ENCODE data around the gene ANXA5. TPM values are rescaled to one million over a fixed set of nuclear protein-coding genes. Genes with fewer than 3 reads are reported as not detected.

ANXA5 gene
- total RNA-seq, 2 experiments from 2014 or later, result 28.9 to 40.1 TPM

DNA sequence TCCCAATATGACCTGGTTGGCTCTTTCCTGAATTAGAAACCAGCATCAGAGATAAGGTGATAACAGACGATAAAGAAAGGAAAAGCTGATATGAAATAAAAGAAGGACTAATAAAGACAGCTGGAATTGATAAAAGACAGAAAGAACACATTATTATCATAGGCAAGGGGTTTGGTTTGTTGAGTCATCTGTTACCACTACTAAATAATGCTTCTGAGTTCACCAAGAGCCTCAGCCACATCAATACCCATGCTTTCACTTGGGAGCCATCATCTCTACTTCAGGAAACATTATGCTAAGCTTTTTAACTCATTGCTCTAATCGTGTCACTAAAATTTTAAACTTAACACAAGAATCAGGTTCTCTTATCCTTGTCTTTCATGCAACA, 27.6 kb downstream of the ANXA5 start:
- Histone ChIP-seq H4K20me1 (ENCODE audit: insufficient read depth, low read length) (no peaks in the 10 kb centered on the region), H3K79me2 (ENCODE audit: insufficient read depth, low read depth, low read length) (no peaks in the 10 kb centered on the region), H3K4me3 (ENCODE audit: low read depth, low read length, poor library complexity, severe bottlenecking) (no peak overlapping the region), H3K4me1 (ENCODE audit: insufficient read depth, low read length, poor library complexity, severe bottlenecking) (no peaks in the 10 kb centered on the region), H2AFZ (ENCODE audit: low read length) (no peak overlapping the region), H3K36me3 (ENCODE audit: insufficient read depth, low read length) (peaks cover 5% of the 10 kb centered on the region; the same call in 1 of the 2 replicates), H3K9me3 (ENCODE audit: low read length) (no peaks in the 10 kb centered on the region), H3K9me2 (ENCODE audit: insufficient read depth, low read length) (no peaks in the 10 kb centered on the region), H3K27ac (ENCODE audit: low read depth, low read length, poor library complexity, severe bottlenecking) (no peak overlapping the region), H3K4me2 (ENCODE audit: low read length) (no peak overlapping the region)
- ChIA-PET POLR2A (interaction anchor here (0.7 to 2.6 kb wide), 4 partner anchors 9 to 331 kb away, joined by 3 to 14 read pairs (median 4); no protein-coding TSS in a partner anchor), CTCF (ENCODE audit: unreplicated experiment) (no interaction called here)
- intact Hi-C loops (cut with micrococcal nuclease; ENCODE audit: unreplicated experiment), result no loop called here
- TF ChIP-seq, protein P1, sequence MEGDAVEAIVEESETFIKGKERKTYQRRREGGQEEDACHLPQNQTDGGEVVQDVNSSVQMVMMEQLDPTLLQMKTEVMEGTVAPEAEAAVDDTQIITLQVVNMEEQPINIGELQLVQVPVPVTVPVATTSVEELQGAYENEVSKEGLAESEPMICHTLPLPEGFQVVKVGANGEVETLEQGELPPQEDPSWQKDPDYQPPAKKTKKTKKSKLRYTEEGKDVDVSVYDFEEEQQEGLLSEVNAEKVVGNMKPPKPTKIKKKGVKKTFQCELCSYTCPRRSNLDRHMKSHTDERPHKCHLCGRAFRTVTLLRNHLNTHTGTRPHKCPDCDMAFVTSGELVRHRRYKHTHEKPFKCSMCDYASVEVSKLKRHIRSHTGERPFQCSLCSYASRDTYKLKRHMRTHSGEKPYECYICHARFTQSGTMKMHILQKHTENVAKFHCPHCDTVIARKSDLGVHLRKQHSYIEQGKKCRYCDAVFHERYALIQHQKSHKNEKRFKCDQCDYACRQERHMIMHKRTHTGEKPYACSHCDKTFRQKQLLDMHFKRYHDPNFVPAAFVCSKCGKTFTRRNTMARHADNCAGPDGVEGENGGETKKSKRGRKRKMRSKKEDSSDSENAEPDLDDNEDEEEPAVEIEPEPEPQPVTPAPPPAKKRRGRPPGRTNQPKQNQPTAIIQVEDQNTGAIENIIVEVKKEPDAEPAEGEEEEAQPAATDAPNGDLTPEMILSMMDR (conservative IDR thresholded peaks at IDR 0.05; ENCODE audit: low read length), result no peak
- DNase-seq (ENCODE audit: low spot score), result no peak
- BruUV-seq (replicated peaks), result no TSS peak

DNA sequence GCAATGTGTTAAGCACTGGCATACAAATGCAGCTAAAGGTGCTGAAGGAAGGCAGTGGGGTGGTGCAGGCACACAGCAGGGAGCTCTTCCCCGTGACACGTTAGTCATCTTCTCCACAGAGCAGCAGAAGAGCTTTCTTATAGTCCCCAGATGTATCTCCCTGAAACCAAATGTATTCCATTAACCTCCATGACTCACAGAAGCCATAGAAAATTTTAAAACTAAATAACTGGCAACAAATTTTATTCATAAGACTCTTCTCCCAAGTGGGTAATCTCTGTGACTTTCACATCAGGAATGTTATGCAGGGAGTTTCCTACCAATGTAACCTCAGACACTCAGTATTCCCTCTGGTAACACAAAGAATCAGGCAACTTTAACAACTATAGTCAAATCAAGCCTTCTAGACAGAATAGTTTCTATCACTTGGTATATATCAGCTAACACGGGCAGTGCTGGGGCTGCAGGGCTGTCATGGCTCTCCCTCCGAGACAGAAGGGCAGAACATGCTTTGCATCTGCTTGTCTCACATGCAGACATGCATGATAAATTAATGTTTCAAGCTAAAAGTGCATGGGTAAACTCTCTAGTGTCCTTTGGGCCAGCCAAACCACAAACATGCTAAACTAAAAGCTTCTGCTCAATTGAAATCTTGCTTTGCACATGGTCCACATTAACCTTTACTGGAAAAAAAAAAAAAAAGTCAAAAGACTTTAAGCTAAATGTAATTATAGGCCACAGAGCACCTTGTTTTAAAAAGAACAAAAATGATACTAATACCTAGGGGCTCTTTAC, 28.2 kb downstream of the ANXA5 start:
- ChIA-PET CTCF (ENCODE audit: unreplicated experiment) (no interaction called here), POLR2A (interaction anchor here (0.7 to 2.6 kb wide), 4 partner anchors 9 to 330 kb away, joined by 3 to 14 read pairs (median 4); no protein-coding TSS in a partner anchor)
- TF ChIP-seq, protein P1 (conservative IDR thresholded peaks at IDR 0.05; ENCODE audit: low read length), result no peak
- no peak for TF ChIP-seq EZH2phosphoT487 (IDR thresholded peaks at IDR 0.05; ENCODE audit: borderline replicate concordance, low read depth, low read length)
- intact Hi-C loops (cut with micrococcal nuclease; ENCODE audit: unreplicated experiment), result no loop called here
- BruUV-seq (replicated peaks), result no TSS peak
- H4K20me1 ChIP-seq (ENCODE audit: insufficient read depth, low read length), result no peaks in the 10 kb centered on the region
- no peak overlapping the region for H3K4me3 ChIP-seq (ENCODE audit: low read depth, low read length, poor library complexity, severe bottlenecking)
- H3K9me3 ChIP-seq (ENCODE audit: low read length), result no peaks in the 10 kb centered on the region
- no peaks in the 10 kb centered on the region for H3K79me2 ChIP-seq (ENCODE audit: insufficient read depth, low read depth, low read length)
- no peaks in the 10 kb centered on the region for H3K9me2 ChIP-seq (ENCODE audit: insufficient read depth, low read length)
- H3K4me2 ChIP-seq (ENCODE audit: low read length), result no peak overlapping the region
- no peak for DNase-seq (ENCODE audit: low spot score)
- H3K27ac ChIP-seq (ENCODE audit: low read depth, low read length, poor library complexity, severe bottlenecking), result no peak overlapping the region
- H3K36me3 ChIP-seq (ENCODE audit: insufficient read depth, low read length), result peaks cover 5% of the 10 kb centered on the region; the same call in 1 of the 2 replicates
- H3K4me1 ChIP-seq (ENCODE audit: insufficient read depth, low read length, poor library complexity, severe bottlenecking), result no peaks in the 10 kb centered on the region
- no peak overlapping the region for H2AFZ ChIP-seq (ENCODE audit: low read length)

DNA sequence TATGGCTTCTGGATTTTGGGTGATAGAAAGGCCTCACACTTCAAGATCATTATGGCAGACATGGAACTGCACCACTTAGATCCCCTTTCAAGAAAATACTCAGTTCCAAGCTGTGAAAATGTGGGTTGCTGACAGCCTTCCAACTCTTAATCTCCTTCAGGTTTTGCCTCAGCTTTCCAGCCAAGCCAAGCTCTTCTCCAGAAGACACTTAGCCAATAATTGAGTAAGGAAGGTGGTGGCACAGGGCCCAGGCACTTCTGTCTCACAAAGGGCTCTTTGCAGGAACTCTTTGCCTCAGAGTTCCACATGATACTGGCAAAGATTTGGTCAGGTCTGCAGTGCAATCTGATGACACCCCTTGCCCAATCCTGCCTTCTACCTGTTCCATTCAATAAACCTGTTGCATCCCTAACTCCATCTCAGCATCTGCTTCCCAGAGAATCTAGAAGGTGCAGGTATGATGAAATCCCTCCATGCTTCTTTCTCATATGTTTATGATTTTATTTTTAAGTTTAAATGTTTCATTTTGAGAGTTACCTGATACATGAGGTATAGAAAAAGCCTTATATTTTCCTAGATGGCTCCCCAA, 30.6 kb downstream of the ANXA5 start:
- Histone ChIP-seq H3K36me3 (ENCODE audit: insufficient read depth, low read length) (peaks cover 5% of the 10 kb centered on the region; the same call in 1 of the 2 replicates), H4K20me1 (ENCODE audit: insufficient read depth, low read length) (no peaks in the 10 kb centered on the region), H3K4me2 (ENCODE audit: low read length) (no peak overlapping the region), H3K4me3 (ENCODE audit: low read depth, low read length, poor library complexity, severe bottlenecking) (no peak overlapping the region), H3K9me2 (ENCODE audit: insufficient read depth, low read length) (no peaks in the 10 kb centered on the region), H3K9me3 (ENCODE audit: low read length) (no peaks in the 10 kb centered on the region), H2AFZ (ENCODE audit: low read length) (no peak overlapping the region), H3K27ac (ENCODE audit: low read depth, low read length, poor library complexity, severe bottlenecking) (no peak overlapping the region), H3K4me1 (ENCODE audit: insufficient read depth, low read length, poor library complexity, severe bottlenecking) (no peaks in the 10 kb centered on the region), H3K79me2 (ENCODE audit: insufficient read depth, low read depth, low read length) (no peaks in the 10 kb centered on the region)
- POLR2A ChIA-PET, result no interaction called here
- CTCF ChIA-PET (ENCODE audit: unreplicated experiment), result no interaction called here
- TF ChIP-seq, protein P1 (conservative IDR thresholded peaks at IDR 0.05; ENCODE audit: low read length), result no peak
- no peak for TF ChIP-seq EZH2phosphoT487 (IDR thresholded peaks at IDR 0.05; ENCODE audit: borderline replicate concordance, low read depth, low read length)
- intact Hi-C loops (cut with micrococcal nuclease; ENCODE audit: unreplicated experiment), result no loop called here
- DNase-seq (ENCODE audit: low spot score), result no peak
- no TSS peak for BruUV-seq (replicated peaks)

All from OCI-LY7 (cell line).